PFSK-1 (cell line): ENCODE data around the gene TAF11L5.
"Not testable (repeated sequence)": the region's sequence is repeated elsewhere in the genome, so short reads cannot be mapped to it uniquely, and the experiment has no call there.

Source experiments
- FOXP2 ChIP-seq: optimal IDR thresholded peaks from 2 replicates; pipeline ENCODE3; 2011; ENCODE audit warnings: borderline replicate concordance, control low read depth, inconsistent platforms; ENCODE audit not compliant: insufficient read depth; ENCODE audit errors: extremely low read length, extremely low read depth
- POLR2AphosphoS5 ChIP-seq: IDR thresholded peaks from 2 replicates; pipeline ENCODE4 v1.6.1; 2012; ENCODE audit warnings: low read depth, mild to moderate bottlenecking, control low read depth, low read length, moderate library complexity
- REST ChIP-seq, 2 experiments: IDR thresholded peaks; 2 replicates each; pipeline versions ENCODE4 v1.6.1 to v1.8.0; 2011 to 2012; ENCODE audit warnings: low read depth in 2 of 2, low read length in 2 of 2, control low read depth in 1 of 2, inconsistent platforms in 1 of 2, mild to moderate bottlenecking in 1 of 2, moderate library complexity in 1 of 2; ENCODE audit not compliant: insufficient read depth in 1 of 2
- SIN3A ChIP-seq: IDR thresholded peaks from 2 replicates; pipeline ENCODE4 v1.6.1; 2012; ENCODE audit warnings: mild to moderate bottlenecking, low read length, moderate library complexity, borderline replicate concordance; ENCODE audit not compliant: insufficient read depth
- TAF1 ChIP-seq: IDR thresholded peaks from 2 replicates; pipeline ENCODE4 v1.6.1; 2012; ENCODE audit warnings: low read length, control low read depth, borderline replicate concordance; ENCODE audit not compliant: insufficient read depth

Gene TAF11L5

GRCh38 chr5:17487174-17487512, 37.9 kb upstream of the TAF11L5 start:
- TF ChIP-seq SIN3A (no peak), TAF1 (no peak), POLR2AphosphoS5 (no peak), FOXP2 (no peak), REST (IDR thresholded peaks at IDR 0.05; ENCODE audit: insufficient read depth in 1 of 2, low read depth in 2 of 2, low read length in 2 of 2) (no peak)

GRCh38 chr5:17492770-17493169, 32.3 kb upstream of the TAF11L5 start:
- TF ChIP-seq SIN3A = no peak
- TF ChIP-seq TAF1 = no peak
- no peak for TF ChIP-seq REST (IDR thresholded peaks at IDR 0.05; ENCODE audit: insufficient read depth in 1 of 2, low read depth in 2 of 2, low read length in 2 of 2)
- no peak for TF ChIP-seq POLR2AphosphoS5
- no peak for TF ChIP-seq FOXP2

- no peak for TF ChIP-seq REST (IDR thresholded peaks at IDR 0.05; ENCODE audit: insufficient read depth in 1 of 2, low read depth in 2 of 2, low read length in 2 of 2)
- TF ChIP-seq FOXP2 = no peak
- TF ChIP-seq SIN3A = no peak
- no peak for TF ChIP-seq TAF1
- no peak for TF ChIP-seq POLR2AphosphoS5
Observed at GRCh38 chr5:17497446-17497845, 27.6 kb upstream of the TAF11L5 start.

- TF ChIP-seq FOXP2; SIN3A; REST (IDR thresholded peaks at IDR 0.05; ENCODE audit: insufficient read depth in 1 of 2, low read depth in 2 of 2, low read length in 2 of 2): not testable (repeated sequence)
Observed at GRCh38 chr5:17497931-17498330, 27.1 kb upstream of the TAF11L5 start, which contains the start of gene TAF11L2. TAF11L2 (plus strand) TSS chr5:17498231.

- no peak for TF ChIP-seq POLR2AphosphoS5
- TF ChIP-seq REST (IDR thresholded peaks at IDR 0.05; ENCODE audit: insufficient read depth in 1 of 2, low read depth in 2 of 2, low read length in 2 of 2) = no peak
- TF ChIP-seq FOXP2 = no peak
- TF ChIP-seq TAF1 = no peak
- no peak for TF ChIP-seq SIN3A
Observed at GRCh38 chr5:17511775-17512325, 13.2 kb upstream of the TAF11L5 start.
